ENCODE results near the gene IFT81. TPM values are rescaled to one million over a fixed set of nuclear protein-coding genes. Genes with fewer than 3 reads are reported as not detected.
A peak's percentile ranks its signal among the peaks of the same experiment; 100 is the strongest.

IFT81 gene
- polyA plus RNA-seq, 1 of the 3 experiments (the other 2 are of a cell fraction): 7.9 TPM

DNA sequence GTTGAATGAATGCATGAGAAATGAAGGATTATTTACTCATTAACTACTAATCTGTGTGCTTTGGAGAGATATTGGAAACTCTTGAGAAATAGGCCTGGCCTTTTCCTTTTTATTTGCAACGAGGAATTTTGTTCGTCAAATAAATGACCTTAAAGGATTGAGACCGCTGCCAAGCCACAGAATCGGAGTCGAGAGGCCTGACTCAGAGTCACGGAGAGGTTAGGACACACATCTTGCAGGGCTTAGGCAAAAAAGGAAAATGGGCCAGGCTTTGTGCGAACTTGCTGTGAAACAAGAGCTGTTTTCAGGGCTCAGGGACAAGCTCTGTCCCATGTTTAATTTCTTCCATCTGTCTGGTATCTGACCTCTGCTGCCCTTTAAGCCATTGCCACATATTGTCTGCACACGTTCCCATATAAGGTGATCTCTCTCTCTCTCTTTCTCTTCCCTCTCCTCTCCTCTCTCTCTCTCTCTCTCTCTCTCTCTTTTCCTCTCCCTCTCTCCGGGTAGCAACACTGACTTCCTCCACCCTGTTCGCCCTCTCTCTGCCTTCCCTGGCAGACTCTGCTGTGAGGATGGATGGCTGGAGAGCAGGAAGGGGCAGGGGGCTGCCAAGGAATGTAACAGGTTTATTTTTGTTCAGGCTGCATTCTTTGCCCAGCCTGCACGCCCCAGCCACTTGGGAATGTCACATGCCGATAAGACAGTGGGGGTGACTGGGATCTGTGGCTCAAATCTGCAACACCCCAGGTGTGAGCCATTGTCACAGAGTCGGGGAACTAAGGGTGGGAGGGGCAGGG is 14.9 kb upstream of the IFT81 start (continued):
- TF ChIP-seq, protein P1, sequence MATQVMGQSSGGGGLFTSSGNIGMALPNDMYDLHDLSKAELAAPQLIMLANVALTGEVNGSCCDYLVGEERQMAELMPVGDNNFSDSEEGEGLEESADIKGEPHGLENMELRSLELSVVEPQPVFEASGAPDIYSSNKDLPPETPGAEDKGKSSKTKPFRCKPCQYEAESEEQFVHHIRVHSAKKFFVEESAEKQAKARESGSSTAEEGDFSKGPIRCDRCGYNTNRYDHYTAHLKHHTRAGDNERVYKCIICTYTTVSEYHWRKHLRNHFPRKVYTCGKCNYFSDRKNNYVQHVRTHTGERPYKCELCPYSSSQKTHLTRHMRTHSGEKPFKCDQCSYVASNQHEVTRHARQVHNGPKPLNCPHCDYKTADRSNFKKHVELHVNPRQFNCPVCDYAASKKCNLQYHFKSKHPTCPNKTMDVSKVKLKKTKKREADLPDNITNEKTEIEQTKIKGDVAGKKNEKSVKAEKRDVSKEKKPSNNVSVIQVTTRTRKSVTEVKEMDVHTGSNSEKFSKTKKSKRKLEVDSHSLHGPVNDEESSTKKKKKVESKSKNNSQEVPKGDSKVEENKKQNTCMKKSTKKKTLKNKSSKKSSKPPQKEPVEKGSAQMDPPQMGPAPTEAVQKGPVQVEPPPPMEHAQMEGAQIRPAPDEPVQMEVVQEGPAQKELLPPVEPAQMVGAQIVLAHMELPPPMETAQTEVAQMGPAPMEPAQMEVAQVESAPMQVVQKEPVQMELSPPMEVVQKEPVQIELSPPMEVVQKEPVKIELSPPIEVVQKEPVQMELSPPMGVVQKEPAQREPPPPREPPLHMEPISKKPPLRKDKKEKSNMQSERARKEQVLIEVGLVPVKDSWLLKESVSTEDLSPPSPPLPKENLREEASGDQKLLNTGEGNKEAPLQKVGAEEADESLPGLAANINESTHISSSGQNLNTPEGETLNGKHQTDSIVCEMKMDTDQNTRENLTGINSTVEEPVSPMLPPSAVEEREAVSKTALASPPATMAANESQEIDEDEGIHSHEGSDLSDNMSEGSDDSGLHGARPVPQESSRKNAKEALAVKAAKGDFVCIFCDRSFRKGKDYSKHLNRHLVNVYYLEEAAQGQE (IDR thresholded peaks at IDR 0.05; ENCODE audit: low read depth, low read length): no peak
- TF ChIP-seq EZH2phosphoT487 (IDR thresholded peaks at IDR 0.05; ENCODE audit: borderline replicate concordance, low read depth): no peak
- no peak for TF ChIP-seq MXI1 (IDR thresholded peaks at IDR 0.05; ENCODE audit: low read depth, low read length)
- no peak for TF ChIP-seq RCOR1 (IDR thresholded peaks at IDR 0.05; ENCODE audit: low read length)
- no peak for TF ChIP-seq TAF1 (IDR thresholded peaks at IDR 0.05; ENCODE audit: borderline replicate concordance, low read depth, low read length)
- TF ChIP-seq FOXJ3 (CRISPR knock-in tag; IDR thresholded peaks at IDR 0.05): no peak
- peak; percentile 76 for TF ChIP-seq NFIC (IDR thresholded peaks at IDR 0.05; ENCODE audit: borderline replicate concordance)
- TF ChIP-seq SMC3 (IDR thresholded peaks at IDR 0.05; ENCODE audit: low read depth, low read length): no peak

DNA sequence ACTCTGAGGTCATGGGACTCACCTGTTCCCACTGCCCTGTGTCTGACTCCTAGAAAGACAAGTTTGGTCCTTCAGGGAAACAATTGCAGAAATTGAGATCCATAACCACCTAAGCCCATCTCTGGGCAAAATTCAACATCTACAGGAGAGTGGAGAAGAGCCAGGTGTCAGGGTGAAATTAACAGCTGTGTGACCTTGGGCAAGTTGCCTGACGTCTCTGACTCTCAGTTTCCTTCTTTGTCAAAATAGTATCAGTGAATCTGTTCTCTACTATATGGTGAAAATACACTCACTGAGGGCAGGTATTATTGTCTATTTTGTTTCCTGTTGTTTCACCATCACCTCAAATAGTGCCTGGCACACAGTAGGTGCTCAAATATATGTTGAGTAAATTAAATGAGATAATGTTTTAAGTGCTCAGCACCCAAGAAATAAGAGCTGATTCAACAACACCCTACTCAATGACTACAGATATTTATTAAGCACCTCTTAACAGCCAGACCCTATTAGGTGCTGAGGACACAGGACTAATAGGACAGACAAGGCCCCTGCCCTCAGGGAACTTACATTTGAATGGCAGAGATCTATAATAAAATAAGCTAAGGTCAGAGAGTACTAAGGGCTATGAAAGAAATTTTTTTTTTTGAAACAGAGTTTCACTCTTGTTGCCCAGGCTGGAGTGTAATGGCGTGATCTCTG is 14.2 kb upstream of the IFT81 start:
- CTCF ChIA-PET: no interaction called here
- H3K4me2 ChIP-seq: peak overlapping the region; percentile 34; the same call in 1 of the 2 replicates
- H3K9me2 ChIP-seq: no peaks in the 10 kb centered on the region
- no peaks in the 10 kb centered on the region for H3K36me3 ChIP-seq (replicated peaks in 1 of 2; ENCODE audit: control insufficient read depth in 1 of 2, insufficient read depth in 2 of 2, low read length in 1 of 2)
- no peak for DNase-seq
- H3K9me3 ChIP-seq: no peaks in the 10 kb centered on the region
- H2AFZ ChIP-seq (ENCODE audit: low read depth): no peak overlapping the region
- POLR2A ChIA-PET: no interaction called here
- H3K9ac ChIP-seq: no peak overlapping the region
- no peak overlapping the region for H3K4me3 ChIP-seq (ENCODE audit: low read depth in 2 of 2, low read length in 1 of 2)
- H3K27ac ChIP-seq (ENCODE audit: low read depth in 2 of 2, low read length in 1 of 2): peak overlapping the region; percentile 65 to 84; a peak in 3 of 4 replicates
- H3K4me1 ChIP-seq (ENCODE audit: control insufficient read depth in 1 of 2, insufficient read depth in 2 of 2, low read depth in 1 of 2, low read length in 1 of 2): peaks cover 18 to 20% of the 10 kb centered on the region in 2 experiments
- no peaks in the 10 kb centered on the region for H3K27me3 ChIP-seq (ENCODE audit: insufficient read depth)
- WGBS (ENCODE audit: low lambda C conversion rate): 89% methylated on average over 2 of the region's 2 CpGs
- no peaks in the 10 kb centered on the region for H4K20me1 ChIP-seq (ENCODE audit: insufficient read depth)
- H3K79me2 ChIP-seq (ENCODE audit: insufficient read depth): no peaks in the 10 kb centered on the region
- no peak for TF ChIP-seq RFX5 (IDR thresholded peaks at IDR 0.05; ENCODE audit: low read length)
- peaks cover 12% of the 10 kb centered on the region for H3F3A ChIP-seq (replicated peaks; ENCODE audit: insufficient read depth)
